LNCAP (cell line): ENCODE data around the gene F11R.
A peak's percentile ranks its signal among the peaks of the same experiment; 100 is the strongest.

ENCODE experiments used
- TF ChIP-seq, protein P1 (sequence below): fragments of 450-650 bp; IDR thresholded peaks from 2 replicates; pipeline ENCODE4 v1.5.1; 2017; ENCODE audit warnings: mild to moderate bottlenecking

Gene F11R

DNA sequence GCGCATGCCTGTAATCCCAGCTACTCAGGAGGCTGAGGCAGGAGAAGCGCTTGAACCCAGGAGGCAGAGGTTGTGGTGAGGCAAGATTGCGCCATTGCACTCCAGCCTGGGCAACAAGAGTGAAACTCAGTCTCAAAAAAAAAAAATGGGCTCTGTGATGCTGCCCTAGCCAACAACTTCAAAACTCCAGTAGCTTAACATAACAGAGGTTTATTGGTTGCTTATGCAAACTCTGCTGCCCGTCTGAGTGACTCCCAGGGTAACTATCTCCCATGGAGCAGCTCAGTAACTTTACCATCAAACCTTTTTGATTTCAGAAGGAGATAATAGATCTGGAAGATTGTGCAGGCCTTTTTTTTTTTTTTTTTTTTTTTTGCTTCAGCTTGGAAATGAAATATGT is 47.5 kb downstream of the F11R start:
- TF ChIP-seq, protein P1, sequence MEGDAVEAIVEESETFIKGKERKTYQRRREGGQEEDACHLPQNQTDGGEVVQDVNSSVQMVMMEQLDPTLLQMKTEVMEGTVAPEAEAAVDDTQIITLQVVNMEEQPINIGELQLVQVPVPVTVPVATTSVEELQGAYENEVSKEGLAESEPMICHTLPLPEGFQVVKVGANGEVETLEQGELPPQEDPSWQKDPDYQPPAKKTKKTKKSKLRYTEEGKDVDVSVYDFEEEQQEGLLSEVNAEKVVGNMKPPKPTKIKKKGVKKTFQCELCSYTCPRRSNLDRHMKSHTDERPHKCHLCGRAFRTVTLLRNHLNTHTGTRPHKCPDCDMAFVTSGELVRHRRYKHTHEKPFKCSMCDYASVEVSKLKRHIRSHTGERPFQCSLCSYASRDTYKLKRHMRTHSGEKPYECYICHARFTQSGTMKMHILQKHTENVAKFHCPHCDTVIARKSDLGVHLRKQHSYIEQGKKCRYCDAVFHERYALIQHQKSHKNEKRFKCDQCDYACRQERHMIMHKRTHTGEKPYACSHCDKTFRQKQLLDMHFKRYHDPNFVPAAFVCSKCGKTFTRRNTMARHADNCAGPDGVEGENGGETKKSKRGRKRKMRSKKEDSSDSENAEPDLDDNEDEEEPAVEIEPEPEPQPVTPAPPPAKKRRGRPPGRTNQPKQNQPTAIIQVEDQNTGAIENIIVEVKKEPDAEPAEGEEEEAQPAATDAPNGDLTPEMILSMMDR: no peak

DNA sequence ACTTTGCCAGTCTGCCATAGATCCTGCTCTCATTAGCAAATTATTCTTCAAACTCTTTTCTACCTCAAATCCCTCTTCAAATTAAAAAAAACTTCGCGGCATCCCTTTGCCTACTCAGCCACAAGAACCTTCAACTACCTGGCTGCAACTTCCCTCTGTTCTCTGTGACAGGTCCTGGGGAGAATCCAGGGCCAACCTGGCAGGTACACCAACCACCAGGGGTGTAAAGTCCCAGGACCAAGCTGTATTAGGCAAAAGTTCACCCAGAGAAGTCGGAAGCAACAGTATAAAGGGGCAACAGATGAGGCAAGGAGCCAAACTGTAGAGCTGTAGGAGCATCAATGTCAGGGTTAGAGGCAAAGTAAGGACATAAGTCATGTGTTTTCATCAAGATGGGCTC is 48.0 kb downstream of the F11R start:
- TF ChIP-seq, protein P1: no peak

DNA sequence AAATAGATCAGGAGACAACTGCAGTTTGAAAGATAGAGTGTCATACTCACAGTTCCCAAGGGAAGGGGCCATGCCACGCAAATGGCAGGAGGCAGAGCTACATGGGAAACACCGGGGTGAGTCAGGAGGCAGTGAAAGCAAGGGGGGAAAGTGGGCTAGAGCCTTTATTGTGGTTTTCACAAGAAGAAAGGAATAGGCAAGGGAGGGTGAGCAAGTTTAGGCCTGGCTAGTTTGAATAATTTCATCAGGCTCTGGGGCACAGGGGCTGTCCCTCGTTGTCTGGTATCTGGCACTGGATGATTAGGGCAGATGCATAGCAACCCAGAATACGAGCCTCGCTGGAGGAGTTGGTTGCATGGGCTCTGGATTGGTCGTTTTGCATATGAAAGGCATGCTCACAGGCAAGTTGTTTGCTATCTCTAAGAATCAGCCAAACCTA is 49.3 kb downstream of the F11R start:
- TF ChIP-seq, protein P1: no peak

DNA sequence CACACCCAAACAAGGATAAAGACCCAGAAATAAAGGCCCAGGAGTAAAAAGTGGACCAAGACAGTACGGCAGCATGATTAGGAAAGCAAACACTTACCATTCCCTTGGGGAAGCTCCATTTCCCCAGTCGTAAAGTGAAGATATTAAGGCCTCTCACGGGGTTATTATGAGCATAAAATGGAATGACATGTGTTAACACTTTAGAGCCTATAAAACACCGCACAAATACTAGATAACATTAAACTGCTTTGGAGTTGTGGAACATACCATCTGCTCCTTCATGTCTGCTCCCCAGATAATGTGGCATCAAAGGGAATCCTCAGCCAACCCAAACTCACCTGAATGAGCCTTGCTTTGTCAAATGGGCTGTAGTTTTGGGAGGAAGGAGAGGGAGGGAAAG is 57.4 kb downstream of the F11R start:
- TF ChIP-seq, protein P1: no peak

DNA sequence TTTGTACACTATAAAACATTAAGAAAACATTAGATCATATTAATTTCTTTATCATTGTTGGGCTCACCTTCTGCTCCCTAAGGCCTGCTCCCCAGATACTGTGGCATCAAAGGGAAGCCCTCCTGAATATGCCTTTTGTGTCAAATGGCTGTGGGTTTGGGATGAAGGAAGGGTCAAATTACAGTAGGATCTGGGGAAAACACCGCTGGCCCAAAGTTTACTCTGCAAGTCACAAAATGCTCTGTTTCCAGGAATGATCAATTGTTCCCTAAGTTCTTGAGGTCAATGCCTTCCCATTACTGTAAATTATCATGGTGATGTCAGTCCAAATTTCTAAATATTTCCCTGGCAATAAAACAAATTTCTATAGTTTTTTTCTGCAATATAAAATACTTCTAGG is 59.5 kb downstream of the F11R start:
- TF ChIP-seq, protein P1: no peak

DNA sequence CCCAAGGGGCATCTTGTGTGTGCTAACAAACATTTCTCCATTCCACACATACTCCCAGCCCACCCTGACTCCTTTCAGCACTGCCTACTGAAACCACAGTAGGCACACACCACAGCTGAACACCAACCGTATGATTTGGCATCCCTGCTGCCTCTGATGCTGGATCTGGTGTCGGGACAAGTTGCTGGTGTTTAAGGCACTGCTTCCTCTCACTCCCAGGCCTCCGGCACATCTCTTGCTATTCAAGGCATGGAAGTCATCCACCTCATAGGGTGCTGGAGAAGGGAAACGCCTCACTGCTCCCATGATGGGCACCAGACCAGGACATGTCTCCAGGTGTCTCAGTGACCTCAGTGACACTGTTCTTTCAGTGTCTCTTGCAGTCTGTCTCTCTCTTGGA is 64.0 kb downstream of the F11R start:
- TF ChIP-seq, protein P1: no peak

DNA sequence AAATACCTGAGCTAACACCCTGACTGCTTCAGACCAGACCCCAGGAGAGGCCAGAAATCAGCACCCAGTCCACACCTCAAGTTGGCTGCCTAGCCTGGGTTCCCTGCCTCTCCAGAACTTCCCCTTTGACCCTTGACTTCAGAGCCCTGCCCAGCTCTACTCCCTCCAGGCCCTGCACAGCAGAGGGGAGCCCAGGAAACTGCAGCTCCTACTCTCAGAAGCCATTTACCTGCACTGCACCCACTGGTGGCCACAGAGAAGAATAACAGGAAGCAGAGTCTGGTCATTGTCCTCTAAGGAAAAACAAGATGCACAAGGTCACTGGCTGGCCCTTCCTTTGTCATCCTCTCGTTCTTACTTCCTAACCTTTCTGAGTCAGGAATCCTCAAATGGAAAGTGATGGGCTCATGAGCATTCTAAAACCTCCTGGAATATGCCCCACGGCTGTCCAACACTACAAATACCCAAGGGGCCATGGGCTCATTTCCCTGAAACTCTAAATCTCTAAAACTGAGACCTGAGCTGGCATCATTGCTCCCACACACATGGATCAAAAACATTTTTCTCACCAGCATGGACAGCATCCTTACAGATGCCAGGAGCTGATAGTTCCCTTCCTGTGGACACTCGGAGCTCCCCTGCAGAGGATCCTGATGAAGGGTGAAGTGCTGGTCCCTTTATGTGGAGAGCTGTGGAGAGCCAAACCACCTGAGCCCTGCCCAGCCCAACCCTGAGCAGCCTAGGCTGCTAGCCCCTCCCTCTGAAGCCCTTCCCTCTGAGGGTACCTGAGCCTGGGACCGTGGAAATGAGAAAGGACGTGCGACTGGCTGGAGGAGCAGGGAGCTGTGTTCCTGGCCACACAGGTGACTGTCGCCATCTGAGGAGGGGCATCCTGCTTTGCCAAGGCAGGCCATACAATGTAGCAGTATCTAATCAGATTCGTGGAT is 66.5 kb downstream of the F11R start, which contains the start of gene ITLN2:
Gene ITLN2 (minus strand): TSS at position 652 of the 947 bp plus-strand sequence. CDS start 68 bp downstream, at position 584.
- TF ChIP-seq, protein P1: peak; percentile 74
